ENCODE results near the gene FGF11.

DNA sequence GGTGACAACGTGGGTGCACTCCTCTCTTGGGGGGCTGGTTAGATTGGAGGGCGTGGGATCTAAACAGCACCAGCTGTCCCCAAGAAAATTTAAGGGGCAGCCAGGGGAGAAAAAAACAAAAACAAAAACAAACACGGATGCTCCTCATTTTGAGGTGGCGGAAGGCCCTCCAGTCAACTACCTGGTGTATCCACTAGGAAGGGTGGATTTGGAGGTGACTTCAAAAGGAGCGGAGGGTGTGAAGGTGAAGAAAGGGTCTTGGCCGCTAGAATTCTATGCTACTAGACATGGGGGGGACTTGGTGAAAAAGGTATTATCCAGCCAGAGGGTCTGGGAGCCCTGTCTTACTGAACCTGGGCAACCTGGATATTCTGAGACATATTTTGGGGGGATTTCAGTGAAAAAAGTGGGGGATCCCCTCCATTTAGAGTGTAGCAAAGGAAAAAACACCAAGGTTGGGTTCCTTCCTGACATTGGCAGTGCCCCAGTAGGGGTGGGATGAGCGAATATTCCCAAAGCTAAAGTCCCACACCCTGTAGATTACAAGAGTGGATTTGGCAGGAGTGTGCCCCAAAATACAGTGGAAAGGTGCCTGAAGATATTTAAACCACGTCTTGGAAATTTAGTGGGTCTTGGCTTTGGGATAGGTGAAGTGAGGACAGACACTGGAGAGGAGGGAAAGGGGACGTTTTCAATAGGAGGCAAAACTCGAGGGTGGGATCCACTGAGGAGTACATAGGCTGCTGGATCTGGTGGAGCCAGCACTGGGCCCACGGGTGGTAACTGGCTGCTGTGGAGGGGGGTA lies 454 bp upstream of the FGF11 start:
- no peak for TF ChIP-seq POLR2A (IDR thresholded peaks at IDR 0.05; ENCODE audit: low read length)
- no peak for TF ChIP-seq GATA1 (IDR thresholded peaks at IDR 0.05; ENCODE audit: low read depth, low read length)

Measured in erythroblast (primary cell).